Naive thymus-derived CD8-positive, alpha-beta T cell (primary cell): Measurements from ENCODE around the gene GLA. TPM values are rescaled to one million over a fixed set of nuclear protein-coding genes. Genes with fewer than 3 reads are reported as not detected.

Experiments used
- ATAC-seq, 2 donors: fragments of 150-1000 bp; cut with Tn5 transposase in 1 of 2; sonication (Bioruptor Pico), chemical (Tn5 transposase) in 1 of 2; 1 replicate in 1 of 2; 2 replicates in 1 of 2; pipeline ENCODE4 v1.10.0; 2021; ENCODE audit warnings: mild to moderate bottlenecking in 2 of 2, moderate library complexity in 2 of 2
- POLR2A ChIA-PET: fragments of 350-600 bp; sonication (Branson Sonifier 250); formaldehyde crosslinking; loops from one replicate; lab custom pipeline; 2021; ENCODE audit warnings: antibody characterized with exemption; lab: Charles Lee
- DNase-seq, 10 donors: peaks; one replicate each; pipeline versions ENCODE4 v3.0.0 to v3.0.0-alpha.2; 2020 to 2022
- H3K27ac Mint-ChIP-seq, 10 donors: one replicate each; pipeline ENCODE4 v1.8.0; 2020 to 2022; ENCODE audit warnings: mild to moderate bottlenecking in 10 of 10, mixed read lengths in 10 of 10, moderate library complexity in 4 of 10, inconsistent platforms in 1 of 10
- H3K27me3 Mint-ChIP-seq, 5 donors: one replicate each; pipeline ENCODE4 v1.8.0; 2021 to 2022; ENCODE audit warnings: mixed read lengths in 5 of 5
- H3K36me3 Mint-ChIP-seq, 3 donors: one replicate each; pipeline ENCODE4 v1.8.0; 2020 to 2022; ENCODE audit warnings: mixed read lengths in 3 of 3, mild to moderate bottlenecking in 2 of 3, inconsistent platforms in 1 of 3
- H3K4me1 Mint-ChIP-seq, 4 donors: one replicate each; pipeline ENCODE4 v1.8.0; 2021 to 2022; ENCODE audit warnings: mixed read lengths in 4 of 4
- H3K4me3 Mint-ChIP-seq, 10 donors: one replicate each; pipeline ENCODE4 v1.8.0; 2020 to 2022; ENCODE audit warnings: mild to moderate bottlenecking in 10 of 10, mixed read lengths in 10 of 10, moderate library complexity in 6 of 10, inconsistent platforms in 1 of 10
- H3K9me3 Mint-ChIP-seq, 9 donors: one replicate each; pipeline ENCODE4 v1.8.0; 2020 to 2022; ENCODE audit warnings: mixed read lengths in 9 of 9, mild to moderate bottlenecking in 3 of 9, inconsistent platforms in 1 of 9, moderate library complexity in 1 of 9
- polyA plus RNA-seq, 3 donors: library from polyadenylated mRNA; unstranded; fragments of 300-500 nt; fragmentation: Illumina TruSeq; gene quantifications; one replicate each; pipeline ENCODE4 v1.2.3, GENCODE V29; 2021
- total RNA-seq, 8 experiments: library from RNA in 2 of 8; stranded (reverse) in 2 of 8; gene quantifications; one replicate each; pipeline ENCODE4 v1.2.3 and lab custom pipeline; 2021 to 2026

Gene GLA
- total RNA-seq (10 to 100 TPM; 16.9 to 17.9 TPM), polyA plus RNA-seq (10 to 100 TPM; 12.0 to 13.4 (median 13.0) TPM), total RNA-seq (lab: John Stamatoyannopoulos, UW) (10.5 to 72.8 (median 40.9) reads per million in 6 experiments)

- POLR2A ChIA-PET: interaction anchor here (1.0 to 1.9 kb wide), 2 partner anchors 17 to 60 kb away, joined by 3 to 6 read pairs; partner anchors contain the start of genes RPL36A and TIMM8A
- ATAC-seq (peak; percentile 89 to 90), DNase-seq (peak; percentile 56 to 95 (median 88))
These were observed at the start of gene GLA, which contains the start of gene HNRNPH2 for GRCh38 chrX:101407748-101408531. TSS of gene GLA (minus strand) at chrX:101407925. CDS start at chrX:101407903, 22 bp downstream. TSS of gene HNRNPH2 (plus strand) at chrX:101408222. CDS start at chrX:101411989, 3,767 bp downstream.

GRCh38 chrX:101452056-101452455, 44.3 kb upstream of the GLA start:
- H3K4me1 Mint-ChIP-seq: peaks cover 0 to 3% (median 0%) of the 10 kb centered on the region in 4 donors
- H3K27me3 Mint-ChIP-seq: no peaks in the 10 kb centered on the region
- H3K9me3 Mint-ChIP-seq: peaks cover 0 to 7% (median 4%) of the 10 kb centered on the region in 9 donors
- POLR2A ChIA-PET: no interaction called here
- no peak for ATAC-seq
- H3K36me3 Mint-ChIP-seq: peaks cover 7 to 31% (median 25%) of the 10 kb centered on the region in 3 donors
- no peak for DNase-seq
- H3K27ac Mint-ChIP-seq: no peak overlapping the region
- no peak overlapping the region for H3K4me3 Mint-ChIP-seq

More at GRCh38 chrX:101407748-101408531, at the start of gene GLA, which contains the start of gene HNRNPH2:
- peaks cover 14 to 40% (median 33%) of the 10 kb centered on the region in 4 donors for H3K4me1 Mint-ChIP-seq
- peaks cover 0 to 21% (median 0%) of the 10 kb centered on the region in 3 donors for H3K36me3 Mint-ChIP-seq
- no peaks in the 10 kb centered on the region for H3K27me3 Mint-ChIP-seq
- H3K9me3 Mint-ChIP-seq: no peaks in the 10 kb centered on the region
- peak within 1 kb of the TSS; percentile 97 to 100 (median 99) for H3K27ac Mint-ChIP-seq
- peak within 1 kb of the TSS; percentile 90 to 99 (median 94) for H3K4me3 Mint-ChIP-seq

GRCh38 chrX:101450961-101451360, 43.2 kb upstream of the GLA start:
- Mint-ChIP-seq H3K27me3 (no peaks in the 10 kb centered on the region), H3K9me3 (peaks cover 0 to 7% (median 4%) of the 10 kb centered on the region in 9 donors), H3K4me3 (no peak overlapping the region), H3K27ac (no peak overlapping the region), H3K36me3 (peaks cover 7 to 35% (median 26%) of the 10 kb centered on the region in 3 donors), H3K4me1 (peaks cover 0 to 3% (median 0%) of the 10 kb centered on the region in 4 donors)
- ATAC-seq (no peak), DNase-seq (no peak)
- POLR2A ChIA-PET: interaction anchor here (0.6 kb wide), 1 partner anchor 24 kb away, joined by 3 read pairs; no protein-coding TSS in a partner anchor

GRCh38 chrX:101450085-101450484, 42.4 kb upstream of the GLA start:
- peaks cover 0 to 6% (median 2%) of the 10 kb centered on the region in 4 donors for H3K4me1 Mint-ChIP-seq
- H3K9me3 Mint-ChIP-seq: peaks cover 0 to 7% (median 4%) of the 10 kb centered on the region in 9 donors
- ATAC-seq (no peak), DNase-seq (no peak)
- POLR2A ChIA-PET: interaction anchor here (0.6 kb wide), 1 partner anchor 25 kb away, joined by 3 read pairs; no protein-coding TSS in a partner anchor
- no peak overlapping the region for H3K27ac Mint-ChIP-seq
- no peaks in the 10 kb centered on the region for H3K27me3 Mint-ChIP-seq
- peaks cover 7 to 35% (median 25%) of the 10 kb centered on the region in 3 donors for H3K36me3 Mint-ChIP-seq
- H3K4me3 Mint-ChIP-seq: no peak overlapping the region

GRCh38 chrX:101449279-101449678, 41.6 kb upstream of the GLA start:
- Mint-ChIP-seq H3K36me3 (peaks cover 7 to 33% (median 26%) of the 10 kb centered on the region in 3 donors), H3K4me3 (no peak overlapping the region), H3K27ac (no peak overlapping the region), H3K4me1 (peaks cover 0 to 6% (median 2%) of the 10 kb centered on the region in 4 donors), H3K9me3 (peaks cover 0 to 7% (median 4%) of the 10 kb centered on the region in 9 donors), H3K27me3 (no peaks in the 10 kb centered on the region)
- POLR2A ChIA-PET: no interaction called here
- no peak for ATAC-seq
- DNase-seq: no peak

GRCh38 chrX:101442085-101442484, 34.4 kb upstream of the GLA start:
- no peak overlapping the region for H3K4me3 Mint-ChIP-seq
- POLR2A ChIA-PET: no interaction called here
- no peak overlapping the region for H3K27ac Mint-ChIP-seq
- no peak for DNase-seq
- no peaks in the 10 kb centered on the region for H3K27me3 Mint-ChIP-seq
- ATAC-seq: no peak
- peaks cover 0 to 48% (median 35%) of the 10 kb centered on the region in 3 donors for H3K36me3 Mint-ChIP-seq
- peaks cover 3 to 8% (median 5%) of the 10 kb centered on the region in 4 donors for H3K4me1 Mint-ChIP-seq
- peaks cover 0 to 3% (median 0%) of the 10 kb centered on the region in 9 donors for H3K9me3 Mint-ChIP-seq

- H3K27me3 Mint-ChIP-seq: no peaks in the 10 kb centered on the region
- POLR2A ChIA-PET: no interaction called here
- DNase-seq (no peak), ATAC-seq (no peak)
- peaks cover 5 to 26% (median 18%) of the 10 kb centered on the region in 3 donors for H3K36me3 Mint-ChIP-seq
- peak overlapping the region in 1 of 10 donors; percentile 26 for H3K4me3 Mint-ChIP-seq
- H3K27ac Mint-ChIP-seq: peak overlapping the region in 2 of 10 donors; percentile 36 to 48
- peaks cover 0 to 8% (median 2%) of the 10 kb centered on the region in 4 donors for H3K4me1 Mint-ChIP-seq
- peaks cover 0 to 8% (median 0%) of the 10 kb centered on the region in 9 donors for H3K9me3 Mint-ChIP-seq
These were observed 22.8 kb upstream of the GLA start for GRCh38 chrX:101430457-101431078.

- Mint-ChIP-seq H3K9me3 (peaks cover 0 to 8% (median 0%) of the 10 kb centered on the region in 9 donors), H3K36me3 (peaks cover 8 to 27% (median 21%) of the 10 kb centered on the region in 3 donors), H3K27ac (peak overlapping the region in 3 of 10 donors; percentile 22 to 48 (median 36)), H3K4me3 (peak overlapping the region in 2 of 10 donors; percentile 1 to 26), H3K4me1 (peaks cover 0 to 8% (median 2%) of the 10 kb centered on the region in 4 donors), H3K27me3 (no peaks in the 10 kb centered on the region)
- DNase-seq: no peak
- no peak for ATAC-seq
- POLR2A ChIA-PET: no interaction called here
These were observed 22.2 kb upstream of the GLA start for GRCh38 chrX:101429934-101430333.

GRCh38 chrX:101427954-101428353, 20.2 kb upstream of the GLA start:
- no peak for ATAC-seq
- no peak overlapping the region for H3K4me3 Mint-ChIP-seq
- no peaks in the 10 kb centered on the region for H3K27me3 Mint-ChIP-seq
- H3K9me3 Mint-ChIP-seq: peaks cover 0 to 8% (median 0%) of the 10 kb centered on the region in 9 donors
- H3K27ac Mint-ChIP-seq: no peak overlapping the region
- H3K4me1 Mint-ChIP-seq: peaks cover 0 to 8% (median 2%) of the 10 kb centered on the region in 4 donors
- peaks cover 10 to 32% (median 22%) of the 10 kb centered on the region in 3 donors for H3K36me3 Mint-ChIP-seq
- POLR2A ChIA-PET: interaction anchor here (0.7 kb wide), 1 partner anchor 8 kb away, joined by 4 read pairs; no protein-coding TSS in a partner anchor
- DNase-seq: no peak

- H3K27ac Mint-ChIP-seq: peak overlapping the region in 8 of 10 donors; percentile 12 to 96 (median 84)
- H3K27me3 Mint-ChIP-seq: no peaks in the 10 kb centered on the region
- DNase-seq: no peak
- POLR2A ChIA-PET: interaction anchor here (0.5 to 1.9 kb wide), 2 partner anchors 9 to 512 kb away, joined by 4 to 10 read pairs; partner anchors contain the start of gene ZMAT1
- ATAC-seq: no peak
- peaks cover 12 to 41% (median 39%) of the 10 kb centered on the region in 4 donors for H3K4me1 Mint-ChIP-seq
- H3K36me3 Mint-ChIP-seq: peaks cover 0 to 5% (median 0%) of the 10 kb centered on the region in 3 donors
- peak overlapping the region; percentile 2 to 95 (median 74) for H3K4me3 Mint-ChIP-seq
- no peaks in the 10 kb centered on the region for H3K9me3 Mint-ChIP-seq
These were observed 11.8 kb upstream of the GLA start for GRCh38 chrX:101419489-101419888.

- DNase-seq (peak in 8 of 10 donors; percentile 11 to 66 (median 22)), ATAC-seq (peak; percentile 33 to 62)
- H3K36me3 Mint-ChIP-seq: peaks cover 0 to 10% (median 0%) of the 10 kb centered on the region in 3 donors
- H3K4me1 Mint-ChIP-seq: peaks cover 12 to 44% (median 41%) of the 10 kb centered on the region in 4 donors
- no peaks in the 10 kb centered on the region for H3K27me3 Mint-ChIP-seq
- peak overlapping the region; percentile 82 to 99 (median 96) for H3K27ac Mint-ChIP-seq
- POLR2A ChIA-PET: interaction anchor here (1.9 to 3.5 kb wide), 2 partner anchors 27 to 513 kb away, joined by 10 to 17 read pairs; partner anchors contain the start of genes RPL36A and ZMAT1
- H3K9me3 Mint-ChIP-seq: no peaks in the 10 kb centered on the region
- peak overlapping the region; percentile 81 to 95 (median 88) for H3K4me3 Mint-ChIP-seq
These were observed 10.5 kb upstream of the GLA start for GRCh38 chrX:101417981-101418841.
